Epidermal melanocyte (primary cell): Measurements from ENCODE around the gene R3HDM2.

Experiments used
- DNase-seq: peaks from one replicate; pipeline ENCODE4 v3.0.0; 2011; ENCODE audit warnings: low spot score; ENCODE audit not compliant: insufficient read length

R3HDM2 gene

DNA sequence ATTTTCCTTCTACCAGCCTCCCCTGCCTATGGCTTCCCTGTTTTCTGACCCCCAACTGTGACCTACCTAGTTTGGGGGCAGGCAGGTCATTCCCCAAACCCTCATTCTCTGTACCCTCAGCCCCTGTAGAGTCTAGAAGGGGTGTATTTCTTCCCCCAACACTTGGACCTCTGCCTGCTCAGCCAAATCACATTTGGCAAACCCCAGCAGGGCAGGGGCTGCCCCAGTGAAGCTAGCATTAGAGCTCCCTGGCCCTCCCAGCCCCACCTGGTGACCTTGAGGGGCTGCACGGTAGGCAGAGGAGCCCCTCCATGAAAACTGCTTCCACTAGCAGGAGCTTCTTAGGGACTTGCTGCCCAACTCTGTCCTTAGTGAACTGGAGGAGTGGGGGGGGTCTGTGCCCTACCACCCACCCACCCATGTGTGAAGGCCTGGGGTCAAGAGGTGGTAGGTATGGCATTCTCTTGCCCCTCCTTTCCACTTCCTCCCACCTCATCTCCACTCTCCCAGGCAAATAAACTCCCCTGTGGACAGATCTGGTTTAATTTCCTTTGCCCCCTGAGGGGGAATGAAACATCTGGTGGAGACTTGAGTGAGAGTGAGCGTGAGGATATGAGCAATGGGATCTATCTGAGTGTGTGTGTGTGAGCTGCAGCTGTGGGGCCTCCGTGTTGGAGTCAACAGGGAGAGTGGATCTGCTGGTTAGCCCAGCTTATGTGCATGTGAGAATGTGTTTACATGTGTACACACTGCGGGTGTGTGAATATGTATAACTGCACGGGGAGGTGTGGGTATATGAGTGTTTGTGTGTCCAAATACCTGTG lies 212.6 kb downstream of the R3HDM2 start:
- no peak for DNase-seq

DNA sequence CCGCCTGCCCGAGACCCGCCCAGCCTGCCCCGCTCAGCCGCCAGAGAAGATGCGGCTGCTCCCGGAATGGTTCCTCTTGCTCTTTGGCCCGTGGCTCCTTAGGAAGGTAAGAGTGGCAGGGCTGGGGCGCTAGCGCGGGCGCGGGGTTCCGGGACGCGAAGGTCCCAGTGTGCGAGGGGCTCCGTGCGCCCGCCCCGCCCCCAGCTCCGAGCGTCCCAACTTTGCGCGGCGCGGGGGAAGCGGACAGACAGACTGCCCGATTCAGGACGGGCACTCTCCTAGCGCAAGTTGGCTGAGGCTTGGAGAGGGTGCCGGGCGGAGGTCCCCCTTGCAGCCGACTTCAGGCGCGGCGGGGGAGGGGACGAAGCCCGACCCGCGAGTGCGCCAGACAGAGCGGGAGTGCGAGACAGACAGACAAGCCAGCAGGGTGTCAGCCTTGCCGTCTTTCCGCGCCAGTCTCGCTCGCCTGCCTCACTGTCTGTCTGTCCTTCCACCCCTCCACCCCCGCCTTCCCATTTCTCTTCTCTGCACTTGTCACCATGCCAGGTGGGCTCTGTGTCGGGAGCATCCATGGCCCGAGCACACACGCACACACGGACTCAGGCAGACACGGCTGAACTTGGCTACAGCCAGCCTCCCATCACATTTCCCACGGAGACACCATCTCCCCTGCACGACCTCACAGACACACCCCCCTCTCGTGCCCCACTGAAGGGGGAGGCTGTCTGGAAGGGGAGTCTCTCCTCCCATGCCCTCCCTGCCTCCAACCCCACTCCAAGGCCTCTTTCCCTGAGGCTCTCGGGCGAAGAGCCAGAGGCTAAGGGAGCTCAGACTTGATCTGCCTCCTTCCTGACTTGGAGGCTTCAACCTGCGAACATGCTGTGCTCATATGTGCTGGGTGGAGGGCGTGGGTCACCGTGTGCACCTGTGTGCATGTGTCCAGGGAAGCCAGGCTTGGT lies 213.6 kb downstream of the R3HDM2 start:
- DNase-seq: no peak

DNA sequence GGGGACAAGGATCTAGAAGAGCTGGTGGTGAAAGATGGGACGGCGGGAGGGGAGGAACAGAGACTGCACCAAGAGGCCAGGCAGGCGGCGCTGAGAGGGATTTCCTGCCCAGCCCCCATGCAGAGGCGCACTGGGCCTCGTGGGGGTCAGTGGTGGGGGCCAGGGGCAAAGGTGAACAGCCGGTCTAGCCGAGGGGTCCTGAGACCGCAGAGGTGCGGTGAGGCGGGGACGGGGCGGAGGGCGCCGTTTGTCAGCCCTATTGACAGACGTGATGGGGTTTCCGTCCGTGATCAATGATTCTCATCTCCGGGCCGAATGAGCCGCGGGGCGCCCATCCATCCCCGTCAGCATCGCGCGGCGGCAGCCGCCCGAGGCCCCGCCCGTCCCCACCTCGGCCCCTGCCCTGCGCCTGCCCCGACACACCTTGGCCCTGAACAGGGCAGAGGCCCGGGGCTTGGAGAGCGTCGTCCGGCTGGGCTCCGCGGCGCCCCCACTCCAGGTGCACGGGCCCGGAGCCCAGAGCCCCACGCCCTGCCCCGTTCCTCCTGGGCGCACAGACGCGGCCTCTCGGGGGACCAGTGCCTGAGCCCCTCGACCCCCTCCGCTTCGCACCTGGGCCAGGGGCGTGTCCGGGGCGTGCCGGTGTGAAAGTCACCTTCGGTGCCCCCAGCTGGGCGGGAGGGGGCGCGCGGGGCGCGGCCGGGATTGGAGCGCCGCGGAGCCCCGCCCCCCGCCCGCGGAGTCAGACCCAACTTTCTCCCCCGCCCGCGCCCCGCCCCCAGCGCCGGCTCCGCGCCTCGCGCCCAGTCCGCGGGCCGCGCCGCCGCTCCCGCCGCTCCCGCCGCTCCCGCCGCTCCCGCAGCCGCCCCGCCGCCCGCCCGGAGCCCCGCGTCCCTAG lies 214.6 kb downstream of the R3HDM2 start, which contains the start of gene NXPH4:
Gene NXPH4, plus strand, starts transcription at position 781 of the 898 bp plus-strand sequence. CDS start 176 bp downstream, outside the sequence.
- no peak for DNase-seq

DNA sequence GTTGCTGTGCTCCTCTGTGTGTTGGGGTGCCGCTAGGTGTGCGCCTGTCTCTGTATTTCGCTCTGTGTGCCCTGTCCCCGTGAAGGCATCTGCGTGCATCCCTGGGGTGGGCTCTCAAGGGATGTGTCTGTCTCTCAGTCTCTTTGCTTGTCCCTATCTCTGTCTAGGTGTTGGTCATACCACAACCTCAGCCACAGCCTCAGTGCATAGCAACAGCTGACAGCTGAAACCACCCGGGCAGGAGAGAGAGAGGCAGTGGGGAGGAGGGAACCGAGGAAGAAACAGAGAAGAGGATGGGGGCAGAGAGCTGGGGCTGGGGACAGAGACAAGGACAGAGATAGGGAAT lies 215.2 kb downstream of the R3HDM2 start:
- no peak for DNase-seq

DNA sequence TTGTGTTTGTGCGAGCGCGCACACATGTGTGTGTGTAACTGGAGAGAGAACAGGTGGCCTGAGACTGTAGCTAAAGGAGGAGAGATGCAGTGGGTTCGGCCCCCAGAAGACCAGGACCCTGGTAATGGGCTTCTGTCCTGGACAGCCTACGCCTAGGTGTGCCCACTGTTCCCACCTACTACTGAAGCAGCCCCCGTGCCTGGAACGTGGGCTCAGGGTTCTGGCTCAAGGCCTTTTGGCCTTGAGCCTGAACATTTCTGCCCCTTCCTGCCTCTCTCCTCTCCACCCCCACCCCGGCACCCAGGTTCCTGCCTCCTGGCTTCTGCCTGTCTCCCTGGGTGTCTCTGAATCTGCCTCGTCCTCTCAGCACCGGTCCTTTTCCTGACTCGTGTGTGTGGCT lies 215.8 kb downstream of the R3HDM2 start:
- DNase-seq: no peak

DNA sequence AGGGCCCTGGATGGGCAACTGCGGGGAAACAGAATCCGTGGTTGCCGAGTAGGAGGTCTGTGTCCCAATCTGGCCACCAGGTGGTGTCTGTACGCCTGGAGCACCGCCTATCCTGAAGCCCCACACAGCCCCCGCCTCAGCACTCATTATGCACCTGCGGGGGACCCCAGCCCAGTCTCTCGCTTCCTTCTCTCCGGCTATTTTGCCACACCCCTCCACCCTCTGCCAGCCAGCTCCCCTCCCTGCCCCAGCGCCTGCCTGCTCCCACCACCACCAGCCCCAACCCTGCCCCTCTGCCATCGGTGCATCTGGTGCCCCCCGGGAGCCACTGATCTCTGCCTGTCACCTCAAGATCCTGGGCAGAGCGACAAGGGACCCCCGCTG lies 216.5 kb downstream of the R3HDM2 start:
- DNase-seq: peak; percentile 72

DNA sequence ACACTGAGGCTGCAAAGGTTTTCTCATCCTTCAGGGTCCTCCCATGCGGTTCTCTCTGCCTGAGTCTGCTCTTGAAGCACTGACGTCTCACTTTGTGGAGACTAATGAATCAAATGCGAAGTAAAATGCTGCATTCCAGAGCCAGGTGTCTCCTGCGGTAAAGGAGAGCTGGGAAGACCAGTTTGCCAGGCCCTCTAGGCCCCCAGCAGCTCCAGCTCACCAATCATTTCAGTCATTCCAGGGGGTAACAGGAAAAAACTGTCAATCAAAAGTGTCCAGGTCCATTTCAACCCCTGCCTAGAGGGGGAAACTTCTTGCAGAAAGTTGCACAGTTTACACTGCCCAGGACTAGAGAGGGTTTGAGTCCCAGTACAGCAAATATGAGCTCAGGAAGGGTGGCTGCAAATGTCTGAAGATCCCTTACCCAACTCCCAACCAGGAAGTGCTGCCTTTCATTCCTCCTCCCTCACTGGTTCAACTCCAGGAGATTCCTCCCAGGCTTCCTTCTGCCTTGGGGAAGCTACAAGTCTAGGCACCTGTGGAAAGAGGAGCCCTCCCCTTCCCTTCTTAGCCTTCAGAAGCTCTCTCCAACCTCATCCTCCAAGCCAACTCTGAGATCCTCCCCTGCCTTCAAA lies 217.0 kb downstream of the R3HDM2 start:
- no peak for DNase-seq

DNA sequence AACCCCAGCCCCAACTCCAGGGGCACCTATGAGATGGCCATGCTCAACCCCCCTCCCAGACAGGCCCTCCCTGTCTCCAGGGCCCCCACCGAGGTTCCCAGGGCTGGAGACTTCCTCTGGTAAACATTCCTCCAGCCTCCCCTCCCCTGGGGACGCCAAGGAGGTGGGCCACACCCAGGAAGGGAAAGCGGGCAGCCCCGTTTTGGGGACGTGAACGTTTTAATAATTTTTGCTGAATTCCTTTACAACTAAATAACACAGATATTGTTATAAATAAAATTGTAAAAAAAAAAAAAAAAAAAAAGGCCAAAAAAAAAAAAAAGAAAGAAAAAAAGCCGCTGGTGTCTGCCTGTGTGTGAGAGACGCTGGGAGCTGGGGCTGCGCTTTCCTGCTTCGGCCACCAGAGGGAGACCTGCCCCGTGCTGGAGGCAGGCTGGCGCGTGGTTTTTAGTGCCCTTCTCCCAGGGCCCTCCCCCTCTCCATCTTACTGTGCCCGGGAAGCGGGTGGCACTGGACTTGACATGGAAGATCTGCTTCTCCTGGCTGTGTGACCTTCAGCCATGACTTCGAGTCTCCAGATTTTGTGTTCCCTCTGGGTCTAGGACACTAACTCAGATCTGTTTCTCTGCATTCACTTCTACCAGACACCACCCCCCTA lies 217.7 kb downstream of the R3HDM2 start:
- DNase-seq: peak; percentile 99

DNA sequence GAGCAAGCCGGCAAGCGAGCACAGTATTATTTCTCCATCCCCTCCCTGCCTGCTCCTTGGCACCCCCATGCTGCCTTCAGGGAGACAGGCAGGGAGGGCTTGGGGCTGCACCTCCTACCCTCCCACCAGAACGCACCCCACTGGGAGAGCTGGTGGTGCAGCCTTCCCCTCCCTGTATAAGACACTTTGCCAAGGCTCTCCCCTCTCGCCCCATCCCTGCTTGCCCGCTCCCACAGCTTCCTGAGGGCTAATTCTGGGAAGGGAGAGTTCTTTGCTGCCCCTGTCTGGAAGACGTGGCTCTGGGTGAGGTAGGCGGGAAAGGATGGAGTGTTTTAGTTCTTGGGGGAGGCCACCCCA lies 218.2 kb downstream of the R3HDM2 start:
- DNase-seq: no peak

DNA sequence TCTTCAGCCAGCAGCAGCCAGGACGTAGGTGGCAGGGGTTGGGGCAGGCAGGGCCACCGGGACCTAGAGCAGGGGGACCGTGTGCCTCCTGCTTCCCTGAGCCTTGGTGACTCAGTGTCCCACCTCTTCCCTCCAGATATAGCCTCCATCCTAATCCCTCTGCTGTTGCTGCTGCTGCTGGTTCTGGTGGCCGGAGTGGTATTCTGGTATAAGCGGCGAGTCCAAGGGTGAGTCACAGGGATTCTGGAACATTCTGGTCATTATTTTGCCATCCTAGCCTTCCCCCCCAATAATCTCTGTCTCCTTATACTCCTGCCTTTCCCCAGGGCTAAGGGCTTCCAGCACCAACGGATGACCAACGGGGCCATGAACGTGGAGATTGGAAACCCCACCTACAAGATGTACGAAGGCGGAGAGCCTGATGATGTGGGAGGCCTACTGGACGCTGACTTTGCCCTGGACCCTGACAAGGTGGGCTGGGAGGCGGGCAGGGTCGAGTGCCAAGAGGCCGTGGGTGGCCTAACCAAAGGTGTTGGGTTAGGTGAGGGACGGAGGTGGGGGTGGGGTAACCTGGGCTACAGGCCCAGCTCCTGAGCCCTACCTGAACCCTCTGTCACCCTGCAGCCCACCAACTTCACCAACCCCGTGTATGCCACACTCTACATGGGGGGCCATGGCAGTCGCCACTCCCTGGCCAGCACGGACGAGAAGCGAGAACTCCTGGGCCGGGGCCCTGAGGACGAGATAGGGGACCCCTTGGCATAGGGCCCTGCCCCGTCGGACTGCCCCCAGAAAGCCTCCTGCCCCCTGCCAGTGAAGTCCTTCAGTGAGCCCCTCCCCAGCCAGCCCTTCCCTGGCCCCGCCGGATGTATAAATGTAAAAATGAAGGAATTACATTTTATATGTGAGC lies 218.8 kb downstream of the R3HDM2 start:
- no peak for DNase-seq

DNA sequence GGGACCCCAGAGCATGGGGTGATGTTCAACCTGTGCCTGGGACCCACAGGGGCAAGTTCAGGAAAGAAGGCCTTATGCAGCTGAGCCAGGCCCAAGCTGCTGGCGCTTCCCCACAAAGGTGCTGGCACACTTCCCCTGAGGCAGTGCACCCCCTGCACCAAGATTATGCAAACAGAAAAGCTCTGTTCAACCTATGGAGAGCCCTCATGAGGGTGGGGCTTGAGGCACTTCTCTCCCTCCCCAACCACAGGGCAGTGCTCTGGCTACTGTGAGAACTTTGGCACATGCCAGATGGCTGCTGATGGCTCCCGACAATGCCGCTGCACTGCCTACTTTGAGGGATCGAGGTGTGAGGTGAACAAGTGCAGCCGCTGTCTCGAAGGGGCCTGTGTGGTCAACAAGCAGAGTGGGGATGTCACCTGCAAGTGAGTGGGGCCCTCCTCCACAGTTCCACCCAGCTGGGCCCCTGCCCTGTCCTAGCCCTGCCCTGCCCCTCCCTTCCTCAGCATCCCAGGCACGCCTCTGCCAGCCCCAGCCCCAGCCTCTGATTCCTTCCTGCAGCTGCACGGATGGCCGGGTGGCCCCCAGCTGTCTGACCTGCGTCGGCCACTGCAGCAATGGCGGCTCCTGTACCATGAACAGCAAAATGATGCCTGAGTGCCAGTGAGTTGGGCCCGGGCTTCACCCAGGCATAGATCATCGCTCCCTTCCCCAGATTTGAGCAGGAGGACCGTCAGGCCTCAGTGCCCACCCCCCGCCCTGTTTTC lies 219.7 kb downstream of the R3HDM2 start:
- DNase-seq: no peak

DNA sequence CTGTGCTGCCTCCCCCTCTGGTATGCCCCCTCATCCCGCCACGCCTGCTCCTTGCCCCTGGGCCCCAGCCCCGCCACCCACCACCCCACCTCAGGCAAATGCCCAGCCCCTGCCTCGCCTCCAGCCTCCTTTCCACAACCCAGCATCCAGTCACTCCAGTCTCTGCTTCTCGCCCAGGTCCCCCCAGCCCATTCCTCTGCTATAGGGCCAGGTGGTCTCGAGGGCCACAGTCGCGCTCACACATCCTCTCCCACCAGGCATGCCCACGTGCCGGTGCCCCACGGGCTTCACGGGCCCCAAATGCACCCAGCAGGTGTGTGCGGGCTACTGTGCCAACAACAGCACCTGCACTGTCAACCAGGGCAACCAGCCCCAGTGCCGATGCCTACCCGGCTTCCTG lies 220.4 kb downstream of the R3HDM2 start:
- DNase-seq: no peak

DNA sequence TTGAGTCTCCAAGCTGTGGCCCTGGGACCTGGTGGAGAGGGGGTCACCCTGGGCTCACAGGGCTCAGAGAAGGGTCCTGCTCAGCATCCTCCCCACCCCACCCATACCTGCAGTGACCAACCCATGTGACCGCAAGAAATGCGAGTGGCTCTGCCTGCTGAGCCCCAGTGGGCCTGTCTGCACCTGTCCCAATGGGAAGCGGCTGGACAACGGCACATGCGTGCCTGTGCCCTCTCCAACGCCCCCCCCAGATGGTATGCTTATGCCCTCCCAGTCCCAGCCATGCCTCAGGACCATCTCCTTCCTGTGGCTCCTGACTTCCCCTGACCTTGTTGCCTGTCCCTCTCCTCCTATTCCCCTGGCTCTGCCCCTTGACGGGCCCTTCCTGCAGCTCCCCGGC lies 220.9 kb downstream of the R3HDM2 start:
- no peak for DNase-seq

DNA sequence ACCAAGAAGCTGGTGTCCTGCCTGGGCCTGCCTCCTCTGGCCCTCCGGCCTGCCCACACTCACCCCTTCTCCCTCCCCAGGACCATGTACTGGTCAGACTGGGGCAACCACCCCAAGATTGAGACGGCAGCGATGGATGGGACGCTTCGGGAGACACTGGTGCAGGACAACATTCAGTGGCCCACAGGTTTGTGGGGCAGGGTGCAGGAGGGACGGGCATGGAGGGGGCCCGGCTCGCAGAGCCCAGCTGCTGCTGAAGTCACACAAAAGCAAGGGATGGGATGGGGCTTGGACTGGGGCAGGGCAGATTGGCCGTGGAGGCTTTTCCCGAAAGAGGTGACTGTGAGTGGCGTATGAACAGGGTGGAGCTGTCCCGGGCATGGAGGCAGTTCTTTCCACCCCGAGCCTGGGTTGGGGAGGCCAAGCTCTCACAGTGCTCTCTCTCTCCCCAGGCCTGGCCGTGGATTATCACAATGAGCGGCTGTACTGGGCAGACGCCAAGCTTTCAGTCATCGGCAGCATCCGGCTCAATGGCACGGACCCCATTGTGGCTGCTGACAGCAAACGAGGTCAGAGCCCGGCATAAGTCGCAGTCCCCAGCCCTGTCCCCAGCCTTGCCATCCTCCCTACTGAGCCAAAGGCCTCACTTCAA lies 222.1 kb downstream of the R3HDM2 start:
- DNase-seq: no peak

DNA sequence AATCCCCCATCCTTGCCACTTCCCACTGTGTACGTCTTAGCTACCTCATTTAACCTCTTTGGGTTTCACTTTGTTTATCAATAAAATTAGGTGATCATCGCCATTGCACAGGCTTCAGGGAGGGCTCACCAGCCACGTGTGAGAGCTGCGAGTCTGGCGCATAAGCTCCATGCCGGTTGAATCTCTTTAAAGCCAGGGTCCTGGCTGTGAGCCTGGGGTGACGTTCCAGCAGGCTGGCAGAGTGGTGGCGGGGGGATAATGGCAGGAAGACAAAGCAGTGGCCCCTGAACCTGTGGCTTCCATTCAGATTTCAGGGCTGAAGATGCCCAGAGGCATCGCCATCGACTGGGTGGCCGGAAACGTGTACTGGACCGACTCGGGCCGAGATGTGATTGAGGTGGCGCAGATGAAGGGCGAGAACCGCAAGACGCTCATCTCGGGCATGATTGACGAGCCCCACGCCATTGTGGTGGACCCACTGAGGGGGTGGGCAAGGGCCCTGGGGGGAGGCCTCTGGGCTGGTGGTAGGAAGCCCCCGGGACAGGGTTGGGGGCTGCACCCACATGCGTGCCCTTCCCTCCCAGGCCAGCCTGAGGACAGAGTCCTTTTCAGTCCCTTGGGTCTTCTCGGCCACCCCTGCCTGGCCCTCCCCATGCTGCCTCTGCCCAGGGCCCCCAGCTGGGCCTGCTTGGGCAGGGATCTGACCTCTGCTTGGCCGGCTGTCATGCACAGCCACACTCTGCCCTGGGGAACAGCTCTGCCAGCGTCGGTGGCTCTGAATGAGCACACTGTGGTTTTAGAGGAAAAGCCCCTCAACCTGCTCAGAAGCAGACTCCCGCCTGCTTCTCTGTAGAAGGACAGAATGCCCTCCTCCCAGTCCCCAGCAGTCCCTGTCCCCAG lies 222.9 kb downstream of the R3HDM2 start:
- DNase-seq: no peak

DNA sequence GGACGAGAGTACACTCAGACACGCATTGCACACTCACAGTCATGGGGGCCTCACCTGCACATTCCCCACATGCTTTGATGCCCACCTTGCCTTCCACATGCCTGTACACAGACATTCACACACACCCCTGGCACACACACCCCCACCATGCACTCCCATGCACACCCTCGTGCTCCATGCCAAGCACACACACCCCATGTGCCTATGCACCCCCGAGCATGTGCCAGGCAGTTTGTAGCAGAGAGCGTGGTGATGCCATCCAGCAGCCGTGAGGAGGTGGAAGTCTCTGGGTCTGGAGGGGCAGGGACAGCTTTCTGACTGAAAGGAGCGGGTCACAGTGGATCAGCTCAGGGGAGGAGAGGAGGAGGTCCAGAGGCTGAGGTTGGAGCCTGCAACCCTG lies 224.9 kb downstream of the R3HDM2 start:
- no peak for DNase-seq

DNA sequence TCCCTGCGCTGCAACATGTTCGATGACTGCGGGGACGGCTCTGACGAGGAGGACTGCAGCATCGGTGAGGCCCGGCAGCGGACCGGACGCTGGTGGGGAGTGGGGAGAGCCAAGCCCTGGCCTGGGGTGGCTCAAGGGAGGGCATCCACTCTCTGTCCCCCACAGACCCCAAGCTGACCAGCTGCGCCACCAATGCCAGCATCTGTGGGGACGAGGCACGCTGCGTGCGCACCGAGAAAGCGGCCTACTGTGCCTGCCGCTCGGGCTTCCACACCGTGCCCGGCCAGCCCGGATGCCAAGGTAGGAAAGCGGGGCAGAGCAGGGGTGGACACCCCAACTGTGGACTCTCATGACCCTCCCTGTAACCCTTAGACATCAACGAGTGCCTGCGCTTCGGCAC lies 225.7 kb downstream of the R3HDM2 start:
- DNase-seq: no peak
